GM12878 (cell line): ENCODE measurements around the gene ARHGAP45. TPM values are rescaled to one million over a fixed set of nuclear protein-coding genes. Genes with fewer than 3 reads are reported as not detected.
A peak's percentile ranks its signal among the peaks of the same experiment; 100 is the strongest.

ENCODE experiments used
- BCL3 ChIP-seq: IDR thresholded peaks from 2 replicates; pipeline ENCODE4 v1.6.1; 2011; ENCODE audit warnings: borderline replicate concordance, low read depth, mild to moderate bottlenecking, moderate library complexity, low read length; ENCODE audit not compliant: insufficient read depth, poor library complexity, severe bottlenecking
- BHLHE40 ChIP-seq, 2 experiments: fragments of 450-650 bp in 1 of 2; IDR thresholded peaks; 2 replicates each; pipeline ENCODE4 v1.6.1; 2011 to 2017; ENCODE audit warnings: low read depth in 2 of 2, borderline replicate concordance in 1 of 2, improper control_type of control experiment in 1 of 2, low read length in 1 of 2, mild to moderate bottlenecking in 1 of 2
- CBFB ChIP-seq: IDR thresholded peaks from 2 replicates; pipeline ENCODE4 v1.6.1; 2016; ENCODE audit warnings: antibody characterized with exemption, low read depth
- EZH2 ChIP-seq: IDR thresholded peaks from 2 replicates; pipeline ENCODE4 v1.6.1; 2012; ENCODE audit warnings: low read depth, mild to moderate bottlenecking, control low read depth, inconsistent platforms, low read length, borderline replicate concordance; ENCODE audit not compliant: control insufficient read depth
- JUND ChIP-seq: IDR thresholded peaks from 2 replicates; pipeline ENCODE4 v1.6.1; 2012; ENCODE audit warnings: low read depth, mild to moderate bottlenecking, low read length, improper control_type of control experiment, moderate library complexity
- MEF2B ChIP-seq: fragments of 450-650 bp; IDR thresholded peaks from 2 replicates; pipeline ENCODE4 v1.6.1; 2018; ENCODE audit warnings: mild to moderate bottlenecking, moderate library complexity; ENCODE audit not compliant: partially characterized antibody, poor library complexity, severe bottlenecking
- NKRF ChIP-seq: fragments of 450-650 bp; conservative IDR thresholded peaks from 2 replicates; pipeline ENCODE4 v1.6.1; 2017; ENCODE audit warnings: mild to moderate bottlenecking, moderate library complexity
- NR2C2 ChIP-seq: IDR thresholded peaks from 2 replicates; pipeline ENCODE4 v1.6.1; 2011; ENCODE audit warnings: borderline replicate concordance, low read depth; ENCODE audit not compliant: control insufficient read depth, insufficient read length
- POLR2AphosphoS2 ChIP-seq: IDR thresholded peaks from 2 replicates; pipeline ENCODE4 v1.6.1; 2011; ENCODE audit warnings: low read depth, mild to moderate bottlenecking, low read length, improper control_type of control experiment, moderate library complexity
- TCF3 ChIP-seq: IDR thresholded peaks from 2 replicates; pipeline ENCODE4 v1.6.1; 2012; ENCODE audit warnings: low read depth, mild to moderate bottlenecking, low read length, borderline replicate concordance; ENCODE audit not compliant: insufficient read depth
- USF1 ChIP-seq: IDR thresholded peaks from 2 replicates; pipeline ENCODE4 v1.6.1; 2011; ENCODE audit warnings: borderline replicate concordance, low read depth, mild to moderate bottlenecking, moderate library complexity, mixed read lengths, low read length; ENCODE audit not compliant: insufficient read depth; ENCODE audit errors: extremely low read length
- polyA plus RNA-seq, 11 experiments: library from polyadenylated mRNA; depleted of rRNA in 4 of 11; unstranded in 6 of 11; stranded (reverse) in 5 of 11; fragments of >200 nt; fragmentation: Nextera tagmentation in 4 of 11; fragmentation: Illumina TruSeq in 1 of 11; extraction: Ambion mirVana in 4 of 11; extraction: Trizol in 1 of 11; gene quantifications; 1 replicate in 1 of 11; 2 replicates in 10 of 11; pipeline versions ENCODE4 v1.2.1 to v1.2.3, GENCODE V29; 2011 to 2016; ENCODE audit warnings: inconsistent platforms in 2 of 11, missing spikeins in 2 of 11, low read depth in 1 of 11
- total RNA-seq, 4 experiments: library from RNA; depleted of rRNA in 3 of 4; stranded (reverse); fragments of >200 nt in 3 of 4; fragmentation: Illumina TruSeq in 1 of 4; extraction: Trizol in 1 of 4; gene quantifications; 2 replicates each; pipeline versions ENCODE4 v1.2.1 to v1.2.3, GENCODE V29; 2013 to 2021
- TF ChIP-seq, protein P1 (sequence below): IDR thresholded peaks from 2 replicates; pipeline ENCODE4 v1.6.1; 2011; ENCODE audit warnings: mild to moderate bottlenecking, low read depth, low read length, moderate library complexity; ENCODE audit not compliant: insufficient replicate concordance
- TF ChIP-seq, protein P2 (sequence below): fragments of 450-650 bp; IDR thresholded peaks from 2 replicates; pipeline ENCODE4 v1.6.1; 2018; ENCODE audit warnings: borderline replicate concordance, mild to moderate bottlenecking; ENCODE audit not compliant: partially characterized antibody

The ARHGAP45 gene
- total and polyA plus RNA-seq, 10 of the 15 experiments (the other 5 are each of a cell fraction or from before 2014, with no cell fraction given), result 1.4 to 151 (median 59.9) TPM

DNA sequence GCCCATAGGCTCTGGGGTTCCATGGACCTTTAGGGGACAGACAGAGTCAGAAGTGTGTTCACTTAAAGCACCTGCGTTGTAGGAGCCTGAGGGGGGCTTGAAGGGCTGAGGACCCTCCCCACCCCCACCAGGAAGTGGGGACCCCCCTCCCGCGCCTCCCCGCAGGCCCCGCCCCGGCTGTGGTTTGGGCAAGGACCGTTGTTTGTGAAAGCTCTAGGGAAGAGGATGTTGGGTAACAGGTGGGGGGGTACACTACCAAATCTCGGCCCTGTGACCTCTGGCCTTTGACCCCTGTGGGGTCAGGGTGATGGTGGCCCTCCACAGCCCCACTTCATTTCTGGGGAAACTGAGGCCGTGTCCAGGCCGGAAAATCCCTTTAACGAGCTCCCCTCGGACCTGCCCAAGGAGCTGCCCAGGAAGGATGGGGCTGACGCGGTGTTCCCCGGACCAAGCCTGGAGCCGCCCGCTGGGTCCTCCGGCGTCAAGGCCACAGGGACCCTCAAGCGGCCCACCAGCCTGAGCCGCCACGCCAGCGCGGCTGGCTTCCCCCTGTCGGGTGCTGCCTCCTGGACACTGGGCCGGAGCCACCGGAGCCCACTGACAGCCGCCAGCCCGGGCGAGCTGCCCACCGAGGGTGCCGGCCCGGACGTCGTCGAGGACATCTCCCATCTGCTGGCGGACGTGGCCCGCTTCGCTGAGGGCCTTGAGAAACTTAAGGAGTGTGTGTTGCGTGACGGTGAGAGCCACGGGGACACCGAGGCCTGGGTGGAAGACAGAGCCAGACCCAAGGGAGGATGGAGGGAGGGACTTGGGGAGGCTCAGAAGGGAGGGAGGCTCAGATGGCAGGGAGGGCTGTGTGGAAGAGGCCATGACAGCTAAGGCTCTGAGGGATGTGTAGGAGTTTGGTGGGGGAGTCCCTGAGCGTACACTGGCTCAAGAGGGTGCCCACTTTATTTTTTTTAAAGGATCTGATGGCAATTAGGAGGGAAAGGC is 1.3 kb downstream of the ARHGAP45 start (continued):
- TF ChIP-seq NKRF (no peak; the same call in 1 of the 2 replicates), NR2C2 (peak; percentile 93), EZH2 (no peak), TCF3 (no peak), USF1 (no peak), CBFB (peak; percentile 45; the same call in 1 of the 2 replicates), BHLHE40 (IDR thresholded peaks at IDR 0.05; ENCODE audit: borderline replicate concordance in 1 of 2, low read depth in 2 of 2, low read length in 1 of 2) (0 out of 4 replicates have a peak, but pooled peaks of 1 of the 2 experiments have one; percentile 20), BCL3 (no peak), POLR2AphosphoS2 (0 out of 2 replicates have a peak, but pooled peaks have one; percentile 18), JUND (no peak), MEF2B (peak; percentile 21)
- TF ChIP-seq, protein P1, sequence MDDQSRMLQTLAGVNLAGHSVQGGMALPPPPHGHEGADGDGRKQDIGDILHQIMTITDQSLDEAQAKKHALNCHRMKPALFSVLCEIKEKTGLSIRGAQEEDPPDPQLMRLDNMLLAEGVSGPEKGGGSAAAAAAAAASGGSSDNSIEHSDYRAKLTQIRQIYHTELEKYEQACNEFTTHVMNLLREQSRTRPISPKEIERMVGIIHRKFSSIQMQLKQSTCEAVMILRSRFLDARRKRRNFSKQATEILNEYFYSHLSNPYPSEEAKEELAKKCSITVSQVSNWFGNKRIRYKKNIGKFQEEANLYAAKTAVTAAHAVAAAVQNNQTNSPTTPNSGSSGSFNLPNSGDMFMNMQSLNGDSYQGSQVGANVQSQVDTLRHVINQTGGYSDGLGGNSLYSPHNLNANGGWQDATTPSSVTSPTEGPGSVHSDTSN, result no peak
- TF ChIP-seq, protein P2, sequence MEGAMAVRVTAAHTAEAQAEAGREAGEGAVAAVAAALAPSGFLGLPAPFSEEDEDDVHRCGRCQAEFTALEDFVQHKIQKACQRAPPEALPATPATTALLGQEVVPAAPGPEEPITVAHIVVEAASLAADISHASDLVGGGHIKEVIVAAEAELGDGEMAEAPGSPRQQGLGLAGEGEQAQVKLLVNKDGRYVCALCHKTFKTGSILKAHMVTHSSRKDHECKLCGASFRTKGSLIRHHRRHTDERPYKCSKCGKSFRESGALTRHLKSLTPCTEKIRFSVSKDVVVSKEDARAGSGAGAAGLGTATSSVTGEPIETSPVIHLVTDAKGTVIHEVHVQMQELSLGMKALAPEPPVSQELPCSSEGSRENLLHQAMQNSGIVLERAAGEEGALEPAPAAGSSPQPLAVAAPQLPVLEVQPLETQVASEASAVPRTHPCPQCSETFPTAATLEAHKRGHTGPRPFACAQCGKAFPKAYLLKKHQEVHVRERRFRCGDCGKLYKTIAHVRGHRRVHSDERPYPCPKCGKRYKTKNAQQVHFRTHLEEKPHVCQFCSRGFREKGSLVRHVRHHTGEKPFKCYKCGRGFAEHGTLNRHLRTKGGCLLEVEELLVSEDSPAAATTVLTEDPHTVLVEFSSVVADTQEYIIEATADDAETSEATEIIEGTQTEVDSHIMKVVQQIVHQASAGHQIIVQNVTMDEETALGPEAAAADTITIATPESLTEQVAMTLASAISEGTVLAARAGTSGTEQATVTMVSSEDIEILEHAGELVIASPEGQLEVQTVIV, result no peak
